IPS-18a (cell line): ENCODE measurements around the gene CYP4F8.

ENCODE experiments used
- H3K27ac ChIP-seq: one replicate; pipeline ENCODE4 v1.5.1; 2013; ENCODE audit warnings: low read length
- H3K27me3 ChIP-seq: one replicate; pipeline ENCODE4 v1.6.1; 2013; ENCODE audit warnings: mild to moderate bottlenecking, low read length; ENCODE audit not compliant: control insufficient read depth, insufficient read depth
- H3K36me3 ChIP-seq: one replicate; pipeline ENCODE4 v1.6.1; 2013; ENCODE audit warnings: low read depth, low read length; ENCODE audit not compliant: control insufficient read depth
- H3K4me1 ChIP-seq: one replicate; pipeline ENCODE4 v1.6.1; 2013; ENCODE audit warnings: low read depth, low read length; ENCODE audit not compliant: control insufficient read depth
- H3K4me3 ChIP-seq: one replicate; pipeline ENCODE4 v1.5.1; 2013; ENCODE audit warnings: low read length
- H3K9ac ChIP-seq: one replicate; pipeline ENCODE4 v1.6.1; 2013; ENCODE audit warnings: mild to moderate bottlenecking, low read length, moderate library complexity
- H3K9me3 ChIP-seq: one replicate; pipeline ENCODE4 v1.6.1; 2013; ENCODE audit warnings: low read depth, low read length; ENCODE audit not compliant: control insufficient read depth

Gene CYP4F8

DNA sequence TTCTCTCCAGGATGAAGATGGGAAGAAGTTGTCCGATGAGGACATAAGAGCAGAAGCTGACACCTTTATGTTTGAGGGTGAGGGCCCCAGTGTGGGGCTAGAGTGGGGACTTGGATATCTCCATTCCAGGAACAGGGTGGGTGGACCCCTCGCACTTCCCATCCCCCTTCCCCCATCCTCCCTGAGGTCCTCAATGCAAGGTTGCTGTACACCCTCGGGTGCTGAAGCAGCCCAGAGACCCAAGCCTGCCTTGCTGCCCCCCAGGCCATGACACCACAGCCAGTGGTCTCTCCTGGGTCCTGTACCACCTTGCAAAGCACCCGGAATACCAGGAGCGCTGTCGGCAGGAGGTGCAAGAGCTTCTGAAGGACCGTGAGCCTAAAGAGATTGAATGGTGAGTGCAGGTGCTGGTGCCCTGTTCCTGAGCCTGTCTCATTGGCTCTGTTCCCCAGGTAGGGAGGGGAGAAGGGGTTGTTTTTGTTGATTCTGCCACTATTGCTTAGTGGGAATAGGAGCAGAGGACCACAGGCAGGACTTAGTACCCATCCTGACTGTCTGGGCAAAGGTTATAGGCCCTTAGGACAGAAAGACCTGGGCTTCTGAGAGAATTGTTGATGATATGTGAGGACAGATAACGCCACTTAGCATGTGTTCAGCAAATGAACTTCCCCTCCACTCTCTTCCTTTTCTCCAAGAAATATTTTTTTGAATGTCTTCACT, 37.7 kb downstream of the CYP4F8 start:
- Histone ChIP-seq H3K4me1 (no peaks in the 10 kb centered on the region), H3K4me3 (no peak overlapping the region), H3K36me3 (no peaks in the 10 kb centered on the region), H3K27me3 (no peaks in the 10 kb centered on the region), H3K9ac (no peak overlapping the region), H3K9me3 (peaks cover 54% of the 10 kb centered on the region), H3K27ac (no peak overlapping the region)

- Histone ChIP-seq H3K4me1 (no peaks in the 10 kb centered on the region), H3K9me3 (peaks cover 37% of the 10 kb centered on the region), H3K9ac (no peak overlapping the region), H3K27ac (no peak overlapping the region), H3K4me3 (no peak overlapping the region), H3K27me3 (no peaks in the 10 kb centered on the region), H3K36me3 (no peaks in the 10 kb centered on the region)
Measured at GRCh38 chr19:15656467-15656866, 41.4 kb downstream of the CYP4F8 start.

- Histone ChIP-seq H3K4me1 (no peaks in the 10 kb centered on the region), H3K36me3 (no peaks in the 10 kb centered on the region), H3K4me3 (no peak overlapping the region), H3K9me3 (peaks cover 59% of the 10 kb centered on the region), H3K27me3 (no peaks in the 10 kb centered on the region), H3K27ac (no peak overlapping the region), H3K9ac (no peak overlapping the region)
Measured at GRCh38 chr19:15663247-15663646, 48.2 kb downstream of the CYP4F8 start.

GRCh38 chr19:15666186-15666585, 51.2 kb downstream of the CYP4F8 start:
- H3K4me1 ChIP-seq = no peaks in the 10 kb centered on the region
- H3K27me3 ChIP-seq = no peaks in the 10 kb centered on the region
- H3K9ac ChIP-seq = no peak overlapping the region
- no peak overlapping the region for H3K27ac ChIP-seq
- H3K36me3 ChIP-seq = no peaks in the 10 kb centered on the region
- H3K9me3 ChIP-seq = peaks cover 75% of the 10 kb centered on the region
- H3K4me3 ChIP-seq = no peak overlapping the region

DNA sequence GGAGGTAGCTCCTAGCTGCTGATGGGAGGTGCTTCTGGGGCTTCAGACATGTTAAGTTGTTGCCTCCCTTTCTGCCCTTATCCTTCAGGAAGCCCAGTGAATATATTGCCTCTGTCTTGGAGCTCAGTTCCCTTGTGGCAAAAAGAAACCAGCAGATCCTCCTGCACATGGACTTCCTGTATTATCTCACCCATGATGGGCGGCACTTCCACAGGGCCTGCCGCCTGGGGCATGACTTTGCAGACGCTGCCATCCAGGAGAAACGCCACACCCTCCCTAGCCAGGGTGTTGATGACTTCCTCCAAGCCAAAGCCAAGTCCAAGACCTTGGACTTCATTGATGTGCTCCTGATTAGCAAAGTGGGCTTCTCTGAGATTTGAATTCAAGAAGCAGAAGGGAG, 51.9 kb downstream of the CYP4F8 start:
- Histone ChIP-seq H3K27ac (no peak overlapping the region), H3K36me3 (no peaks in the 10 kb centered on the region), H3K27me3 (no peaks in the 10 kb centered on the region), H3K9me3 (peaks cover 77% of the 10 kb centered on the region), H3K4me1 (no peaks in the 10 kb centered on the region), H3K4me3 (no peak overlapping the region), H3K9ac (no peak overlapping the region)

DNA sequence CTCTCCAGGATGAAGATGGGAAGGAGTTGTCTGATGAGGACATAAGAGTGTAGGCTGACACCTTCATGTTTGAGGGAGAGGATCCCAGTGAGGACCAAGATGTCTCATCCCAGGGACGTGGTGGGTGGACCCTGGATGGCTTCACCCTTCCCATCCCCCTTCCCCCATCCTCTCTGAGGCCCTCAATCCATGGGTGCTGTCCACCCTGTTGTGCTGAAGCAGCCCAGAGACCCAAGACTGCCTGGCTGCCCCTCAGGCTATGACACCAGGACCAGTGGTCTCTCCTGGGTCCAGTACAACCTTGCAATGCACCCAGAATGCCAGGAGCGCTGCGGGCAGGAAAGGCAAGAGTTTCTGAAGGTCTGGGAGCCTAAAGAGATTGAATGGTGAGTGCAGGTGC, 54.4 kb downstream of the CYP4F8 start:
- Histone ChIP-seq H3K27ac (no peak overlapping the region), H3K9me3 (peaks cover 61% of the 10 kb centered on the region), H3K4me3 (no peak overlapping the region), H3K36me3 (no peaks in the 10 kb centered on the region), H3K9ac (no peak overlapping the region), H3K27me3 (no peaks in the 10 kb centered on the region), H3K4me1 (no peaks in the 10 kb centered on the region)

- H3K36me3 ChIP-seq = no peaks in the 10 kb centered on the region
- H3K9me3 ChIP-seq = peaks cover 56% of the 10 kb centered on the region
- no peak overlapping the region for H3K9ac ChIP-seq
- no peak overlapping the region for H3K27ac ChIP-seq
- no peaks in the 10 kb centered on the region for H3K27me3 ChIP-seq
- no peak overlapping the region for H3K4me3 ChIP-seq
- no peaks in the 10 kb centered on the region for H3K4me1 ChIP-seq
Measured at GRCh38 chr19:15669891-15670290, 54.9 kb downstream of the CYP4F8 start.

DNA sequence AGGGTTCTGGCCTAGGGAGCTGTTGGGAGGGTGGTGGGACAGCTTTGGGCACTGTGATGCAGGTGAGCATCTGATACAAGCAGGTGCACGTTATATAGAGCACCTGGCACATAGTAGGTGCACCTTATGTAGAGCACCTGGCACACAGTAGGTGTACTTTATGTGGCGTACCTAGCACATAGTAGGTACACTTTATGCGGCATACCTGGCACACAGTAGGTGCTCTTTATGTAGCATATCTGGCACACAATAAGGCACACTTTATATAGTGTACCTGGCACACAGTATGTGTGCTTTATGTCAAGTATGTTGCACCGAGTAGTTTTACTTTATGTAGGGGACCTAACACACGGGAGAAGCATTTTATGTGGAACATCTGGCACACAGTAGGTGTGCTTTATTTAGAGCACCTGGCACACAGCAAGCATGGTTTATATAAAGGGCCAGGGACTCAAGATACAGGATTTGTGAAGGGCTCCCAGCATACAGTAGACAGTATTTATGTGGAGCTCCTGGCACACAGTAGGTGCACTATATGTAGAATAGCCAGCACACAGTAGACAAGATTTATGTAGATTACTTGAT, 56.3 kb downstream of the CYP4F8 start:
- no peaks in the 10 kb centered on the region for H3K27me3 ChIP-seq
- H3K36me3 ChIP-seq = no peaks in the 10 kb centered on the region
- H3K4me1 ChIP-seq = no peaks in the 10 kb centered on the region
- H3K9me3 ChIP-seq = peaks cover 48% of the 10 kb centered on the region
- H3K4me3 ChIP-seq = no peak overlapping the region
- no peak overlapping the region for H3K9ac ChIP-seq
- no peak overlapping the region for H3K27ac ChIP-seq

DNA sequence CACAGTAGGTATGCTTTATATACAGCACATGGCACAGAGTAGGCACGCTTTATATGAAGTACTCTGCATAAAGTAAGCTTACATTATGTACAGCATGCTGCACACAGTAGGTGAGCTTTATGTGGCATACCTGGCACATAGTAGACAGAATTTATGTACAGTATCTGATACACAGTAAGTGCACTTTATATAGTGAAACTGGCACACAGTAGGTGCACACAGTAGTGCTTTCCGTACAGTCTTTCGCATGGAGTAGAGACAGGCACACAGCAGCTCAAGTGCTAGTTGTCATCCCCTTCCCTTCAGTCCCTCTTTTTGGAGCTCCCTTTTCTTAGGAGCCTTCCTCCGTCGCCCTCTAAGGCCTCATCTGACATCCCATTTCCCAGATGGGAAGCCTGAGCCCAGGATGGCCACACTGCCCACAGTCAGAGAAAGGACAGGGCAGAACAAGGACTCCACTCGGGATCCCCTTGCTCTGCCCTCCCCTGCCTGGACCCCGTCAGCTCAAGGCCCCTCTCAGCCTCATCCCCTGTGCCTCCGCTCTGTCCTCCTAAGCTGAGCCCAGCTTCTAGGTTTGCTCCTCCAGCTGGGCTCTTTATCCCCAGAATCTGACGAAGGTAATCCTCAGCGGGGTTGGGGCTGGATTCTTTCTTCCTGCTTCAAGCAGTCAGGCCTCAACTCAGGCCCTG, 57.0 kb downstream of the CYP4F8 start:
- no peak overlapping the region for H3K4me3 ChIP-seq
- peaks cover 41% of the 10 kb centered on the region for H3K9me3 ChIP-seq
- H3K36me3 ChIP-seq = no peaks in the 10 kb centered on the region
- H3K4me1 ChIP-seq = no peaks in the 10 kb centered on the region
- H3K27me3 ChIP-seq = no peaks in the 10 kb centered on the region
- no peak overlapping the region for H3K9ac ChIP-seq
- no peak overlapping the region for H3K27ac ChIP-seq

DNA sequence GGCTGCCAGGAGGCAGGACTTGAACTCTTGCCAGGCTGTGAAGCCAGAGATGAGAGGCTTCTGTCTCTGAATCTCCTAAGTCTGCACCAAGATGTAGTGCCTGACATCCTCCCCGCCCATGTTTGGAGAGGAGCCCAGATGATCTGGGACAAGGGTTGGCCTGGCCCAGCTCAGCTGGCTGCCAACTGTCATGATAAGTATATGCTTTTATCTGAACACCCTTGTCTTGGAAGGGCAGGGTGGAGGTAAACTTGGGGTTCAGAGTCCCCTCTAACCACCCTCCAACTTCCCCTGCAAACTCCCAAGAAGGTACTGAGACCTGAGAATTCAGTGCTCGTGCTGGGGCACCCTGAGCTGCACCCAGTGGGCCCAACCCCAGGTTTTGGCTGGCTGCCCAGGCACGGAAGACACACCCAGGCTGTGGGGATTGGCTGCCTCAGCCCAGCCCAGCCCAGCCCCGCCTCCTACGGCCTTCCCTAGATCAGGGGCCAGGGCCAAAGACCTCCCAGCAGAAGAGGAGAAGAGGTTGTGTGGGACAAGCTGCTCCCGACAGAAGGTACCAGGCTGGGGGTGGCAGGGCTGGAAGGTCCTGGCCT, 57.7 kb downstream of the CYP4F8 start, which contains the start of gene CYP4F12:
CYP4F12 (plus strand) TSS at position 508 of the 596 bp plus-strand sequence. CDS start 443 bp downstream, outside the sequence.
- Histone ChIP-seq H3K9me3 (peaks cover 36% of the 10 kb centered on the region), H3K27ac (no peak within 1 kb of the TSS)

DNA sequence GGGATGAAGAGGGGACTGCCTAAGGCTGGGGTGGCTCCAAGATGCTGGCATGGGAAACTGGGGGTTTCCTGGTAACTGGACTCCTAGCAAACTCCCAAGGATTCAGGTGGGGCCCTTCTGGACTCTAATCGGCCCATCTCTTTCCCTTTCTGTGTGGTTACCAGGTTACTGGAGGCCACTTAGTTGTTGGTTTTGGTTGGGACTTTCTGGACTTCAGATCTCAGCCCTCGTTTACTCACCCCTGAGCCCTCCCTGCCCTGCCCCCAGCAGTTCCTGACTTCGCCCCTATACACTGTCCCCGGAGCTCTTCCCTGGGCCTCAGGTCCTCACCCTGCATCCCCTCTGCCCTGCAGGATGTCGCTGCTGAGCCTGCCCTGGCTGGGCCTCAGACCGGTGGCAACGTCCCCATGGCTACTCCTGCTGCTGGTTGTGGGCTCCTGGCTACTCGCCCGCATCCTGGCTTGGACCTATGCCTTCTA, 58.2 kb downstream of the CYP4F8 start:
- Histone ChIP-seq H3K9ac (no peak overlapping the region), H3K27ac (no peak overlapping the region), H3K9me3 (peaks cover 37% of the 10 kb centered on the region), H3K4me1 (no peaks in the 10 kb centered on the region), H3K4me3 (no peak overlapping the region), H3K36me3 (no peaks in the 10 kb centered on the region), H3K27me3 (no peaks in the 10 kb centered on the region)

More for the DNA sequence above, 57.7 kb downstream of the CYP4F8 start, which contains the start of gene CYP4F12:
- Histone ChIP-seq H3K36me3 (no peaks in the 10 kb centered on the region), H3K4me3 (no peak within 1 kb of the TSS), H3K9ac (no peak within 1 kb of the TSS), H3K27me3 (no peaks in the 10 kb centered on the region), H3K4me1 (no peaks in the 10 kb centered on the region)
